Activated gamma-delta T cell (primary cell): Measurements from ENCODE around the gene MROH7.
"Not testable (repeated sequence)": the region's sequence is repeated elsewhere in the genome, so short reads cannot be mapped to it uniquely, and the experiment has no call there.

Experiments
- DNase-seq: peaks from one replicate; lab custom pipeline; 2025; lab: John Stamatoyannopoulos, UW

The MROH7 gene

GRCh38 chr1:54610048-54610447 lies 31.5 kb upstream of the MROH7 start:
- DNase-seq: no peak

- DNase-seq: no peak
Observed at GRCh38 chr1:54610601-54611580, 30.7 kb upstream of the MROH7 start.

- DNase-seq: no peak
Observed at GRCh38 chr1:54611621-54612020, 30.0 kb upstream of the MROH7 start.

- DNase-seq: no peak
Observed at GRCh38 chr1:54614024-54614423, 27.6 kb upstream of the MROH7 start.

- no peak for DNase-seq
Observed at GRCh38 chr1:54614563-54614962, 27.0 kb upstream of the MROH7 start.

GRCh38 chr1:54615531-54616279 lies 25.9 kb upstream of the MROH7 start:
- no peak for DNase-seq

- DNase-seq: no peak
Observed at GRCh38 chr1:54619749-54620148, 21.8 kb upstream of the MROH7 start.

GRCh38 chr1:54623216-54624007 lies 18.2 kb upstream of the MROH7 start, which contains the start of gene FAM151A:
Gene FAM151A, minus strand, starts transcription at chr1:54623525. Its CDS starts 130 bp downstream, at chr1:54623395.
- no peak for DNase-seq

- DNase-seq: no peak
Observed at GRCh38 chr1:54624466-54625464, 16.8 kb upstream of the MROH7 start.

- no peak for DNase-seq
Observed at GRCh38 chr1:54627196-54627595, 14.4 kb upstream of the MROH7 start.

- DNase-seq: not testable (repeated sequence)
Observed at GRCh38 chr1:54635804-54636203, 5.8 kb upstream of the MROH7 start.

- not testable (repeated sequence) for DNase-seq
Observed at GRCh38 chr1:54636461-54637446, 4.8 kb upstream of the MROH7 start.

- no peak for DNase-seq
Observed at GRCh38 chr1:54640361-54640760, 1.2 kb upstream of the MROH7 start.

- DNase-seq: no peak
Observed at GRCh38 chr1:54643736-54644135, 2.1 kb downstream of the MROH7 start.

- DNase-seq: no peak
Observed at GRCh38 chr1:54645806-54646676, 4.5 kb downstream of the MROH7 start.

GRCh38 chr1:54649130-54649898 lies 7.7 kb downstream of the MROH7 start:
- no peak for DNase-seq

GRCh38 chr1:54649921-54650320 lies 8.3 kb downstream of the MROH7 start:
- no peak for DNase-seq

- no peak for DNase-seq
Observed at GRCh38 chr1:54650417-54650816, 8.8 kb downstream of the MROH7 start.
